Lower leg skin (tissue), 4 donors: Measurements from ENCODE around the gene TRAF2. TPM values are rescaled to one million over a fixed set of nuclear protein-coding genes. Genes with fewer than 3 reads are reported as not detected.

ENCODE experiments used
- DNase-seq, 2 donors: peaks; one replicate each; pipeline ENCODE4 v3.0.0-alpha.2; 2019; ENCODE audit warnings: low spot score in 2 of 2
- H3K4me3 ChIP-seq: fragments of 200-600 bp; sonication (generic); 2 replicates; pipeline ENCODE4 v1.5.1; 2017; ENCODE audit warnings: mild to moderate bottlenecking, low read depth; ENCODE audit not compliant: poor library complexity, severe bottlenecking
- CTCF ChIP-seq, 3 donors: fragments of 450-650 bp; IDR thresholded peaks; one replicate each; pipeline ENCODE4 v1.5.1; 2016; ENCODE audit warnings: antibody characterized with exemption in 3 of 3, mild to moderate bottlenecking in 3 of 3, moderate library complexity in 2 of 3
- POLR2A ChIP-seq, 2 donors: fragments of 450-650 bp; IDR thresholded peaks; one replicate each; pipeline ENCODE4 v1.6.1; 2016 to 2017; ENCODE audit warnings: antibody characterized with exemption in 2 of 2, mild to moderate bottlenecking in 1 of 2, moderate library complexity in 1 of 2
- WGBS, 2 donors: methylation state at CpG; one replicate each; pipeline ENCODE4 v1.1.5; 2018; 5-methylcytosine and 5-hydroxymethylcytosine counted together
- intact Hi-C: fragments of 100-400 bp; cut with DNase I; formaldehyde crosslinking; loops from one replicate; pipeline ENCODE4 v1.15.0; 2023; ENCODE audit warnings: low total_unique reads
- total RNA-seq, 4 donors: library from RNA; depleted of rRNA; stranded (reverse); fragments of >200 nt; gene quantifications; one replicate each; pipeline ENCODE4 v1.1.0, GENCODE V29; 2016

Gene TRAF2
- total RNA-seq, 4 donors from 2014 or later, result 13.2 to 16.7 (median 15.8) TPM

DNA sequence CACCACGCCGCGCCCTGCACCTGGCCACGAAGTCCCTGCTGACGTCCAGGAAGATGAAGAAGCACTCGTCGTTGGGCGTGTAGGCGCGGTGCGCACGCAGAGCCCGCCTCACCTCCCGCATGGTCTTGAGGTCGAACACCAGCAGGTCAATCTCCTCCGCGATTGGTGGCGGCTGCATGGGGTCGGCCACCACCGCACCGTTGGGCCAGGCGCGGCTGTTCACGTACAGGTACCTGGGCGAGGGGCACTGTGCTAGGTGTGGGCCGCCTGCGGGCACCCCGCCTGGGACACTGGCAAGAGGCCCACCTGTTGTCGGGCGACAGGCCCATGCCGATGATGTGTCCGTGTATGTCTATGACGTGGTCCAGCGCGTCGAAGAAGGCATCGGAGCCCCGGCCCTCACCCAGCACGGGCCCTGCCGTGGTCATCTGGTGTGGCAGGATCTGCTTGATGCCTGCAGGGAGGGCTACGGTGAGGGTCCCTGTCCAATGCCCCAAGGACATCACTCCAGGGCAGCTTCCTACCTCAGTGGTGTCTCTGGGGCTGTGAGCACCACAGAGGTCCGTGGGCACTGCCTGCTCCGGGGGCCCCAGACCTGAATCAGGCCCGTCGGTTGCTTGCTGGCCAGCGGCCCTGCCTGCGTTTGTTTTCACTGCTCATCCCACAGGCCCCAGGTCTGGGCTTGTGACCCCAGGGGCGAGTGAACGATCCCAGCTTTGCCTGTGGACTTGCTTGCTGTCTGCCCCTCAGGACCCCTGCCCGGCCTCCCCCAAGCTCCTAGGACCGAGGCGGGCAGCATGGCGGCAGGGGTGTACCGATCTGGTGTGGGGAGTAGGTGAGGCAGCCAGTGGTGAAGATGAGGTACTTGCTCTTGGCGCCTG lies 55.2 kb downstream of the TRAF2 start:
- no peak for DNase-seq
- intact Hi-C loops, result loop anchor here (10.0 kb wide), 1 partner anchor 87 kb away; the partner anchor contains the start of gene MAMDC4
- TF ChIP-seq CTCF (IDR thresholded peaks at IDR 0.05), result no peak
- no peak for TF ChIP-seq POLR2A (IDR thresholded peaks at IDR 0.05)

DNA sequence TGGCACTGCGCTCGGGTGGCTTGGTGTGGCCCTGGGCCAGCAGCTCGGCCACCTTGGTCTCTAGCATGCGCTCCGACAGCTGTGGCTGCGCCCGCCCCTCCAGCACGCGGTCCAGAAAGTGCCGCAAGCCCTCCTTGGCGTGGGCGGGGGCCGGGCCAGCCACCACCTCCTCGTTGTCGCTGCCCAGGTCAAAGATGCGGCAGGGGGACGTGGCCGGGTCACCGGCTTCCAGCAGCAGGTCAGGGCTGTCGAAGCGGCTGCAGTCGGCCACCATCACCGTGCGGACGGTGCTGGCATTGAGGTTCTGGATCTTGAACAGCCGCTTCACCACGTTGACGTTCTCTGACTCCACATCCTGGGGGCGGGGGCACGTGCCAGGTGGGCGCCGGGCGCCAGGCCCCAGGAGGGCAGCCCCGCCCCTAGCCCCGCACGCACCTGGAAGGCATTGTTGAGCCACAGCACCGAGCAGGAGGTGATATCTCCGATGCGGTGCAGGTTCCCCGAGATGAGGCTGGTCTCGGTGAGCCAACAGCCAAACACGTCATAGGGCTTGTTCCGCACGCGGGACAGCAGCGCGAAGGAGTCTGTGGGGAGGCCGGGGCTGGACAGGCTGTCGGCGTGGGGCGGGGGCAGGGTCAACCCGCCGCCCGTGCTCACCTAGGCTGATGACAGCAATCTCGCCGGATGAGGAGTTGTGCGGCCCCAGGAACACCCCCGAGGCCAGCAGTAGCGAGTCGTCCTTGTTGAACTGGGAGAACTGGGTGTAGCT lies 56.0 kb downstream of the TRAF2 start:
- no peak for DNase-seq
- intact Hi-C loops, result loop anchor here (10.0 kb wide), 1 partner anchor 87 kb away; the partner anchor contains the start of gene MAMDC4
- WGBS, 2 donors, result 85 to 93% methylated on average over 23 to 25 of the region's 60 CpGs
- H3K4me3 ChIP-seq, result no peak overlapping the region
- TF ChIP-seq CTCF (IDR thresholded peaks at IDR 0.05) (no peak), POLR2A (IDR thresholded peaks at IDR 0.05) (no peak)

More for the DNA sequence above, 55.2 kb downstream of the TRAF2 start:
- H3K4me3 ChIP-seq, result no peak overlapping the region
- 93 to 95% methylated on average over 46 to 53 of the region's 55 CpGs for WGBS, 2 donors

DNA sequence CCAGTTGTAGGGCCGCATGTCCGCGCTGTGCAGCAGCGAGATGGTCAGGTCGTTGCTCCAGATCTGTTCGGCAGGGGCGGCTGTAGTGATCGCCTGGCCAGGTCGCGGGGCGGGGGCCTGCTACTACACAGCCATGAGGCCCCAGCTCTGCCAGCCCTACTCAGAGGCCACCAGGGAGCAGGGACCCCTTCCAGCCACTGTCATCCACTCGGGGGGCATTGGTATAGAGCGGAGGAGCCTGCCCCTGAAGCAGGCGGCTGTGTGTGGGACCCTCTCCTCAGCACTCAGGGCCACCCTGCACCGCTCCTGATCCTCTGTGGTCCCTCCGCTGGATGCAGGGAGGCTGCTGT lies 56.5 kb downstream of the TRAF2 start:
- intact Hi-C loops, result loop anchor here (10.0 kb wide), 1 partner anchor 88 kb away; the partner anchor contains the start of gene MAMDC4

GRCh38 chr9:136943291-136944211 lies 57.2 kb downstream of the TRAF2 start:
- no peak for DNase-seq
- TF ChIP-seq POLR2A (IDR thresholded peaks at IDR 0.05) (no peak), CTCF (IDR thresholded peaks at IDR 0.05) (no peak)
- peak overlapping the region; percentile 69 for H3K4me3 ChIP-seq
- 29 to 43% methylated on average over 6 to 32 of the region's 61 CpGs for WGBS, 2 donors
- intact Hi-C loops, result loop anchor here (10.0 kb wide), 1 partner anchor 89 kb away; the partner anchor contains the start of gene MAMDC4

More for the DNA sequence above, 56.5 kb downstream of the TRAF2 start:
- DNase-seq, result no peak
- TF ChIP-seq POLR2A (IDR thresholded peaks at IDR 0.05) (no peak), CTCF (IDR thresholded peaks at IDR 0.05) (no peak)
- H3K4me3 ChIP-seq, result no peak overlapping the region
- 85 to 94% methylated on average over 16 of the region's 16 CpGs for WGBS, 2 donors

GRCh38 chr9:136944212-136944518 lies 57.8 kb downstream of the TRAF2 start:
- no peak for TF ChIP-seq CTCF (IDR thresholded peaks at IDR 0.05)
- no peak for TF ChIP-seq POLR2A (IDR thresholded peaks at IDR 0.05)
- intact Hi-C loops, result loop anchor here (10.0 kb wide), 1 partner anchor 89 kb away; the partner anchor contains the start of gene MAMDC4
- H3K4me3 ChIP-seq, result peak overlapping the region; percentile 69
- no peak for DNase-seq
- WGBS, 2 donors, result 0% methylated on average over 12 to 17 of the region's 45 CpGs
